HuH-7.5 (cell line): ENCODE data around the gene SLC6A12.

ENCODE experiments used
- DNase-seq: peaks from one replicate; pipeline ENCODE4 v3.0.0; 2011; ENCODE audit warnings: low spot score

The SLC6A12 gene

GRCh38 chr12:234891-235415 is 21.0 kb upstream of the SLC6A12 start:
- DNase-seq, result no peak

- no peak for DNase-seq
Observed at GRCh38 chr12:234019-234418, 20.1 kb upstream of the SLC6A12 start.

- DNase-seq, result no peak
Observed at GRCh38 chr12:233615-233968, 19.6 kb upstream of the SLC6A12 start.

- DNase-seq, result no peak
Observed at GRCh38 chr12:232731-233614, 19.0 kb upstream of the SLC6A12 start.

- DNase-seq, result no peak
Observed at GRCh38 chr12:230925-231671, 17.1 kb upstream of the SLC6A12 start.

- DNase-seq, result no peak
Observed at GRCh38 chr12:229441-230191, 15.7 kb upstream of the SLC6A12 start.

- DNase-seq, result no peak
Observed at GRCh38 chr12:228846-229200, 14.9 kb upstream of the SLC6A12 start.

GRCh38 chr12:227923-228845 is 14.2 kb upstream of the SLC6A12 start:
- no peak for DNase-seq

GRCh38 chr12:227286-227915 is 13.4 kb upstream of the SLC6A12 start:
- no peak for DNase-seq

GRCh38 chr12:226401-226800 is 12.4 kb upstream of the SLC6A12 start:
- DNase-seq, result no peak

- no peak for DNase-seq
Observed at GRCh38 chr12:225012-225411, 11.1 kb upstream of the SLC6A12 start.

- no peak for DNase-seq
Observed at GRCh38 chr12:224330-224729, 10.4 kb upstream of the SLC6A12 start.

- DNase-seq, result no peak
Observed at GRCh38 chr12:223841-224240, 9.9 kb upstream of the SLC6A12 start.

- no peak for DNase-seq
Observed at GRCh38 chr12:221736-222135, 7.8 kb upstream of the SLC6A12 start.

- no peak for DNase-seq
Observed at GRCh38 chr12:220946-221550, 7.1 kb upstream of the SLC6A12 start.

GRCh38 chr12:220491-220890 is 6.5 kb upstream of the SLC6A12 start:
- no peak for DNase-seq

GRCh38 chr12:219891-220352 is 6.0 kb upstream of the SLC6A12 start:
- DNase-seq, result peak; percentile 68

- DNase-seq, result no peak
Observed at GRCh38 chr12:218728-219590, 5.0 kb upstream of the SLC6A12 start.

GRCh38 chr12:218221-218620 is 4.3 kb upstream of the SLC6A12 start:
- no peak for DNase-seq
